GM21619 (cell line): ENCODE data around the gene SWSAP1.
A peak's percentile ranks its signal among the peaks of the same experiment; 100 is the strongest.

Experiments
- ATAC-seq: cut with Tn5 transposase; IDR thresholded peaks from one replicate; pipeline ENCODE4 v1.9.1; 2021; ENCODE audit not compliant: unreplicated experiment

The SWSAP1 gene

GRCh38 chr19:11408591-11408990 is 34.1 kb downstream of the SWSAP1 start:
- no peak for ATAC-seq

- ATAC-seq, result no peak
Measured at GRCh38 chr19:11410682-11411081, 36.2 kb downstream of the SWSAP1 start.

GRCh38 chr19:11414544-11414943 is 40.1 kb downstream of the SWSAP1 start:
- no peak for ATAC-seq

- ATAC-seq, result no peak
Measured at GRCh38 chr19:11416346-11417052, 42.0 kb downstream of the SWSAP1 start.

GRCh38 chr19:11418094-11418548 is 43.7 kb downstream of the SWSAP1 start:
- ATAC-seq, result no peak

- ATAC-seq, result no peak
Measured at GRCh38 chr19:11418549-11419506, 44.4 kb downstream of the SWSAP1 start, which contains the start of gene RGL3. Gene RGL3, minus strand, starts transcription at chr19:11419314. Its CDS starts 36 bp downstream, at chr19:11419278.

GRCh38 chr19:11420429-11421370 is 46.2 kb downstream of the SWSAP1 start:
- ATAC-seq, result no peak

GRCh38 chr19:11421371-11422098 is 47.1 kb downstream of the SWSAP1 start:
- ATAC-seq, result peak; percentile 28

GRCh38 chr19:11422163-11423065 is 47.9 kb downstream of the SWSAP1 start:
- ATAC-seq, result peak; percentile 73

- ATAC-seq, result no peak
Measured at GRCh38 chr19:11423164-11423790, 48.8 kb downstream of the SWSAP1 start.

GRCh38 chr19:11423791-11424181 is 49.3 kb downstream of the SWSAP1 start:
- no peak for ATAC-seq
